ENCODE measurements around the gene TLCD3A.
A peak's percentile ranks its signal among the peaks of the same experiment; 100 is the strongest.
"Not testable (repeated sequence)": the region's sequence is repeated elsewhere in the genome, so short reads cannot be mapped to it uniquely, and the experiment has no call there.

The TLCD3A gene

GRCh38 chr17:708132-708531 lies 24.3 kb upstream of the TLCD3A start:
- DNase-seq (ENCODE audit: low read depth), result no peak

GRCh38 chr17:718075-718474 lies 14.3 kb upstream of the TLCD3A start:
- no peak for DNase-seq (ENCODE audit: low read depth)

- no peak for DNase-seq (ENCODE audit: low read depth)
These were observed 11.5 kb upstream of the TLCD3A start for GRCh38 chr17:720706-721539.

GRCh38 chr17:721540-721937 lies 10.9 kb upstream of the TLCD3A start:
- DNase-seq (ENCODE audit: low read depth), result no peak

- no peak for DNase-seq (ENCODE audit: low read depth)
These were observed 7.3 kb upstream of the TLCD3A start for GRCh38 chr17:725084-725483.

GRCh38 chr17:725746-726145 lies 6.7 kb upstream of the TLCD3A start:
- DNase-seq (ENCODE audit: low read depth), result no peak

GRCh38 chr17:726271-726919 lies 6.0 kb upstream of the TLCD3A start:
- DNase-seq (ENCODE audit: low read depth), result no peak

GRCh38 chr17:728911-729310 lies 3.5 kb upstream of the TLCD3A start:
- no peak for DNase-seq (ENCODE audit: low read depth)

- no peak for DNase-seq (ENCODE audit: low read depth)
These were observed 741 bp upstream of the TLCD3A start for GRCh38 chr17:731644-732066.

- peak; percentile 9 for DNase-seq (ENCODE audit: low read depth)
These were observed 715 bp downstream of the TLCD3A start for GRCh38 chr17:732902-733720.

GRCh38 chr17:733743-734142 lies 1.3 kb downstream of the TLCD3A start:
- no peak for DNase-seq (ENCODE audit: low read depth)

- no peak for DNase-seq (ENCODE audit: low read depth)
These were observed 5.2 kb downstream of the TLCD3A start for GRCh38 chr17:737561-738113.

- DNase-seq (ENCODE audit: low read depth), result no peak
These were observed 8.0 kb downstream of the TLCD3A start for GRCh38 chr17:740240-741017.

GRCh38 chr17:742147-742793 lies 9.9 kb downstream of the TLCD3A start:
- DNase-seq (ENCODE audit: low read depth), result no peak

GRCh38 chr17:743139-743538 lies 10.7 kb downstream of the TLCD3A start:
- no peak for DNase-seq (ENCODE audit: low read depth)

GRCh38 chr17:744937-745336 lies 12.5 kb downstream of the TLCD3A start:
- DNase-seq (ENCODE audit: low read depth), result no peak

- no peak for DNase-seq (ENCODE audit: low read depth)
These were observed 13.0 kb downstream of the TLCD3A start for GRCh38 chr17:745406-745805.

GRCh38 chr17:746181-746580 lies 13.8 kb downstream of the TLCD3A start:
- no peak for DNase-seq (ENCODE audit: low read depth)

- DNase-seq (ENCODE audit: low read depth), result no peak
These were observed 14.6 kb downstream of the TLCD3A start for GRCh38 chr17:746783-747629.

- not testable (repeated sequence) for DNase-seq (ENCODE audit: low read depth)
These were observed 16.2 kb downstream of the TLCD3A start for GRCh38 chr17:748604-749003.
